GM12891 (cell line): ENCODE results near the gene DBX2. TPM values are rescaled to one million over a fixed set of nuclear protein-coding genes. Genes with fewer than 3 reads are reported as not detected.
"Not testable (repeated sequence)": the region's sequence is repeated elsewhere in the genome, so short reads cannot be mapped to it uniquely, and the experiment has no call there.

ENCODE experiments used
- DNase-seq: peaks from one replicate; pipeline ENCODE4 v3.0.0; 2011; ENCODE audit warnings: low spot score; ENCODE audit not compliant: insufficient read length
- FAIRE-seq: peaks from 2 replicates; lab custom pipeline; 2011; peaks lifted over from hg19 to GRCh38; lab: Jason Lieb, UNC
- PAX5 ChIP-seq: IDR thresholded peaks from 2 replicates; pipeline ENCODE4 v1.6.1; 2011; ENCODE audit warnings: low read length, moderate library complexity, mild to moderate bottlenecking; ENCODE audit not compliant: insufficient read depth, severe bottlenecking
- POLR2A ChIP-seq: IDR thresholded peaks from 2 replicates; pipeline ENCODE4 v1.6.1; 2011; ENCODE audit warnings: low read depth, low read length, control low read depth
- POLR2AphosphoS5 ChIP-seq: IDR thresholded peaks from 2 replicates; pipeline ENCODE4 v1.6.1; 2011; ENCODE audit warnings: low read depth, low read length, control low read depth
- POU2F2 ChIP-seq: IDR thresholded peaks from 2 replicates; pipeline ENCODE4 v1.6.1; 2011; ENCODE audit warnings: low read depth, mild to moderate bottlenecking, control low read depth, low read length, moderate library complexity
- SPI1 ChIP-seq: IDR thresholded peaks from 2 replicates; pipeline ENCODE4 v1.6.1; 2011; ENCODE audit warnings: low read depth, low read length, control low read depth
- TAF1 ChIP-seq: IDR thresholded peaks from 2 replicates; pipeline ENCODE4 v1.6.1; 2011; ENCODE audit warnings: low read depth, low read length, control low read depth
- polyA plus RNA-seq: library from polyadenylated mRNA; unstranded; fragments of >200 nt; gene quantifications from one replicate; pipeline ENCODE4 v1.2.1, GENCODE V29; 2012; ENCODE audit warnings: low read depth, missing spikeins, inconsistent platforms; ENCODE audit not compliant: missing spikeins

Gene DBX2
- polyA plus RNA-seq, result not detected

DNA sequence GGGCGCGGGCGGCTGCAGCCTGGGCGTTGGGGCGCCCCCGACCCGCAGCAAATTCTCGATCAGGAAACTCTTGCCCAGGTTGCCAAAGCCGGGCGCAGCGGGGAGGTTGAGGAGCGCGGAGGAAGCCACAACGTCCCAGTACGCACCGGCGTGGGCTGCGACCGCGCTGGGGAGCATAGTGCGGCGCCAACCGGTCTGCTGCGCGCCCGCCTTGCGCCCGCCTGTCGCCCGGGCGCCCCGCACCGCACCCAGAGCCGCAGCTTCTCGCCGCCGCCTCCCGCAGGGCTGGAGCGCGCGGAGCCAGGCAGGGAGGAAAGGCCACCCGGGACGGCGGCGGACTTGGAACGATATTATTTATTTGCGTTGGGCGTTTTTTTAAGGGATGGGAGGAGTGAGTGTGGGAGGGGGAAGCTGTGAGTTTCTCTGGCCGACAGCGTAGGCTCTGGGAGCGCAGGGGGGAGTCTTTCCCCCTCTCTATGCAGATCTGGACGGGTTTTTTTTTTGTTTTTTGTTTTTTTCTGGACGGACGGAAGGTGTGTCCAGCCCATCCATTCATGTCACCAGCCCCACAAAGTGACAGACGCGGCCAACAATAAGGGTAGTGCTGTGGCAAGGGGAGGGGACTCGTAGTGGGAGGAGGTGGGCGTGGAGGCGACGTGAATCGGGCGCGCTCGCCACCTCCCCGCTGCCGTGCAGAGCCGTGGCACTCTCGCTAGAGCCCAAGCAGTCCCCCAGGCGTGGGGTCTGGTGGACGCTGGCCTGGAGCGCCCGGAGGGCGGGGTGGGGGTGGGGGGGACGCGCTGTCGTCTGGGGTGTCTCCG is at the start of gene DBX2:
DBX2 (minus strand) TSS at position 349 of the 821 bp plus-strand sequence; CDS start at position 177, 172 bp downstream.
- TF ChIP-seq POLR2AphosphoS5 (no peak), PAX5 (no peak), SPI1 (no peak), TAF1 (no peak), POLR2A (no peak), POU2F2 (no peak)
- DNase-seq, result no peak

DNA sequence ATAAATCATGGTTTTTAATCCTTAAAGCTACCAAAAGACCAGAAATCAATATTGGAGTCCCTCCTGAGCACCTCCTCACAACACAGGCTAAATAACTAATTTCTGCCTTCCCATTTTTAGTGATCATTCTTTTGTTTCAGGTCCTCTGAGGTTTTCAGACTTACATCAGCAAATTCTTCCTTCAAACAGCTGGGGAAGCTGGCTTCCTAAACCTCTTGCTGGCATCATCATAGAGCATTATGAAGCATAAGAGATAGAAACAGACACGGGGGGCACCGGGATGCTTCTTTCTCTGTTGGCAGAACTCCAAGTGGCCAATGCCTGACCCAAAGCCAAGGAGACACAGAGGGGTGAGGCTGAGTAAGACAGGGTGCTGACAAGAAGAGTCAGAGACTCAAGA is 47.9 kb upstream of the DBX2 start:
- FAIRE-seq (no peak), DNase-seq (no peak)
- no peak for TF ChIP-seq SPI1
- TF ChIP-seq POLR2AphosphoS5, result no peak
- TF ChIP-seq POLR2A, result no peak
- no peak for TF ChIP-seq PAX5
- TF ChIP-seq POU2F2, result no peak
- TF ChIP-seq TAF1, result no peak

More for the DNA sequence above, at the start of gene DBX2:
- FAIRE-seq, result no peak

GRCh38 chr12:45095417-45095816 is 44.5 kb upstream of the DBX2 start:
- not testable (repeated sequence) for DNase-seq, FAIRE-seq

DNA sequence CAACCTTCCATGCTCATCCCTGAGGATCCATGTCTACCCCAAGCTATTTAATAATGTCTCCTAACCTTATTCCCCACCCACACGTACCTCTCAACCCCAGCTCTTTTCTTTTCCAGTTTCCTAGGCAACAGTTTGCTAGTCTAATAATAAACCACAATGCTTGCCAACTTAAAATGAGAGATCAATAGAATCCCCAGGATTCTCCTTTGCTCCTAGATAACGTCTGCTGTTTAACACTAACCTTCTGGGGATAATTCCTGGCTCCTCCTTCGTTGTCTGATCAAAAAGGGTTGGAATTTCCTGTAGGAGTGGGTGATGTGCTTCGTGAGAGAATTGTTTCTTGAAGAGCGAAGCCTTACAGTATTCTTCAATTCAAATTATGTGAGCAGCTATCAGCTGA is 42.2 kb upstream of the DBX2 start:
- no peak for DNase-seq
- FAIRE-seq, result no peak
- no peak for TF ChIP-seq POU2F2

- TF ChIP-seq POU2F2 (no peak), POLR2A (no peak), PAX5 (no peak), SPI1 (no peak), TAF1 (no peak), POLR2AphosphoS5 (no peak)
- no peak for DNase-seq
- FAIRE-seq, result no peak
Measured at GRCh38 chr12:45089411-45090075, 38.6 kb upstream of the DBX2 start.

GRCh38 chr12:45088608-45089007 is 37.7 kb upstream of the DBX2 start:
- no peak for DNase-seq
- TF ChIP-seq POLR2AphosphoS5, result no peak
- no peak for TF ChIP-seq TAF1
- TF ChIP-seq PAX5, result no peak
- TF ChIP-seq SPI1, result no peak
- TF ChIP-seq POLR2A, result no peak
- TF ChIP-seq POU2F2, result no peak
- FAIRE-seq, result no peak

GRCh38 chr12:45084248-45084647 is 33.3 kb upstream of the DBX2 start:
- FAIRE-seq, DNase-seq: not testable (repeated sequence)

GRCh38 chr12:45077251-45077650 is 26.4 kb upstream of the DBX2 start:
- FAIRE-seq, result no peak

GRCh38 chr12:45076417-45077026 is 25.6 kb upstream of the DBX2 start:
- TF ChIP-seq POLR2A, result no peak
- TF ChIP-seq TAF1, result no peak
- no peak for TF ChIP-seq SPI1
- TF ChIP-seq POU2F2, result no peak
- FAIRE-seq (no peak), DNase-seq (no peak)

More at GRCh38 chr12:45077251-45077650, 26.4 kb upstream of the DBX2 start:
- no peak for DNase-seq
- TF ChIP-seq POU2F2 (no peak), SPI1 (no peak), PAX5 (no peak), POLR2A (no peak), POLR2AphosphoS5 (no peak), TAF1 (no peak)

- no peak for FAIRE-seq
- DNase-seq, result no peak
- TF ChIP-seq POLR2A, result no peak
- no peak for TF ChIP-seq POLR2AphosphoS5
- TF ChIP-seq POU2F2, result no peak
- no peak for TF ChIP-seq PAX5
- no peak for TF ChIP-seq SPI1
- TF ChIP-seq TAF1, result no peak
Measured at GRCh38 chr12:45075587-45076282, 24.8 kb upstream of the DBX2 start.
